Renal pelvis (tissue), 12 donors: ENCODE measurements around the gene ARPC4. TPM values are rescaled to one million over a fixed set of nuclear protein-coding genes. Genes with fewer than 3 reads are reported as not detected.

ENCODE experiments used
- DNase-seq: peaks from one replicate; pipeline ENCODE4 v3.0.0-alpha.2; 2013
- long read RNA-seq, 16 experiments: transcript quantifications; one replicate each; lab custom pipeline, GENCODE V29; 2026
- polyA plus RNA-seq, 3 donors: library from polyadenylated mRNA; unstranded; fragments of 120-200 nt; gene quantifications; one replicate each; pipeline ENCODE4 v1.2.1, GENCODE V29; 2013; ENCODE audit not compliant: insufficient read length in 3 of 3

ARPC4 gene
- polyA plus RNA-seq, result 100 to 1,000 TPM; 122 to 140 (median 133) TPM
- long read RNA-seq, donor 1, transcript ARPC4-201 (6 exons, 2,582 nt), result major isoform, 47 of 59 reads
- long read RNA-seq, donor 1, partial matches to known transcripts, result 8 of 59 reads
- long read RNA-seq, donor 1, other reads (novel, unspliced or antisense), result 0 of 59 reads
- long read RNA-seq, donor 2, transcript ARPC4-201 (6 exons, 2,582 nt), result major isoform, 75 of 284 reads
- long read RNA-seq, donor 2, partial matches to known transcripts, result 204 of 284 reads
- long read RNA-seq, donor 2, other reads (novel, unspliced or antisense), result 0 of 284 reads
- long read RNA-seq, donor 3, transcript ARPC4-201 (6 exons, 2,582 nt), result major isoform, 48 of 64 reads
- long read RNA-seq, donor 3, partial matches to known transcripts, result 11 of 64 reads
- long read RNA-seq, donor 3, other reads (novel, unspliced or antisense), result 0 of 64 reads
- long read RNA-seq, donor 4, transcript ARPC4-201 (6 exons, 2,582 nt), result major isoform, 66 of 92 reads
- long read RNA-seq, donor 4, partial matches to known transcripts, result 20 of 92 reads
- long read RNA-seq, donor 4, other reads (novel, unspliced or antisense), result 0 of 92 reads
- long read RNA-seq, donor 5, transcript ARPC4-201 (6 exons, 2,582 nt), result major isoform, 37 of 43 reads
- long read RNA-seq, donor 5, partial matches to known transcripts, result 0 of 43 reads
- long read RNA-seq, donor 5, other reads (novel, unspliced or antisense), result 0 of 43 reads
- long read RNA-seq, donor 6, transcript ARPC4-201 (6 exons, 2,582 nt), result major isoform, 27 of 36 reads
- long read RNA-seq, donor 6, partial matches to known transcripts, result 5 of 36 reads
- long read RNA-seq, donor 6, other reads (novel, unspliced or antisense), result 0 of 36 reads
- long read RNA-seq, donor 7, transcript ARPC4-201 (6 exons, 2,582 nt), result major isoform, 46 of 184 reads
- long read RNA-seq, donor 7, partial matches to known transcripts, result 136 of 184 reads
- long read RNA-seq, donor 7, other reads (novel, unspliced or antisense), result 0 of 184 reads
- long read RNA-seq, donor 8, transcript ARPC4-201 (6 exons, 2,582 nt), result major isoform, 24 of 80 reads
- long read RNA-seq, donor 8, partial matches to known transcripts, result 49 of 80 reads
- long read RNA-seq, donor 8, other reads (novel, unspliced or antisense), result 0 of 80 reads
- long read RNA-seq, donor 9, transcript ARPC4-208 (6 exons, 942 nt), result minor isoform, 5 of 83 reads
- long read RNA-seq, donor 9, transcript ARPC4-201 (6 exons, 2,582 nt), result major isoform, 64 of 83 reads
- long read RNA-seq, donor 9, partial matches to known transcripts, result 9 of 83 reads
- long read RNA-seq, donor 9, other reads (novel, unspliced or antisense), result 0 of 83 reads
- long read RNA-seq, donor 10, transcript ARPC4-201 (6 exons, 2,582 nt), result major isoform, 49 of 59 reads
- long read RNA-seq, donor 10, partial matches to known transcripts, result 7 of 59 reads
- long read RNA-seq, donor 10, other reads (novel, unspliced or antisense), result 0 of 59 reads
- long read RNA-seq, donor 11, transcript ARPC4-208 (6 exons, 942 nt), result minor isoform, 5 of 47 reads
- long read RNA-seq, donor 11, transcript ARPC4-201 (6 exons, 2,582 nt), result major isoform, 32 of 47 reads
- long read RNA-seq, donor 11, partial matches to known transcripts, result 9 of 47 reads
- long read RNA-seq, donor 11, other reads (novel, unspliced or antisense), result 0 of 47 reads
- long read RNA-seq, donor 12, transcript ARPC4-201 (6 exons, 2,582 nt), result major isoform, 61 of 88 reads
- long read RNA-seq, donor 12, partial matches to known transcripts, result 19 of 88 reads
- long read RNA-seq, donor 12, other reads (novel, unspliced or antisense), result 0 of 88 reads
- long read RNA-seq, donor 13, transcript ARPC4-201 (6 exons, 2,582 nt), result major isoform, 35 of 44 reads
- long read RNA-seq, donor 13, partial matches to known transcripts, result 6 of 44 reads
- long read RNA-seq, donor 13, other reads (novel, unspliced or antisense), result 0 of 44 reads
- long read RNA-seq, donor 14, result 0 reads
- long read RNA-seq, donor 15, transcript ARPC4-208 (6 exons, 942 nt), result minor isoform, 7 of 80 reads
- long read RNA-seq, donor 15, transcript ARPC4-201 (6 exons, 2,582 nt), result major isoform, 59 of 80 reads
- long read RNA-seq, donor 15, partial matches to known transcripts, result 13 of 80 reads
- long read RNA-seq, donor 15, other reads (novel, unspliced or antisense), result 0 of 80 reads
- long read RNA-seq, donor 16, transcript ARPC4-201 (6 exons, 2,582 nt), result major isoform, 77 of 101 reads
- long read RNA-seq, donor 16, transcript ARPC4-208 (6 exons, 942 nt), result minor isoform, 6 of 101 reads
- long read RNA-seq, donor 16, partial matches to known transcripts, result 14 of 101 reads
- long read RNA-seq, donor 16, other reads (novel, unspliced or antisense), result 0 of 101 reads

DNA sequence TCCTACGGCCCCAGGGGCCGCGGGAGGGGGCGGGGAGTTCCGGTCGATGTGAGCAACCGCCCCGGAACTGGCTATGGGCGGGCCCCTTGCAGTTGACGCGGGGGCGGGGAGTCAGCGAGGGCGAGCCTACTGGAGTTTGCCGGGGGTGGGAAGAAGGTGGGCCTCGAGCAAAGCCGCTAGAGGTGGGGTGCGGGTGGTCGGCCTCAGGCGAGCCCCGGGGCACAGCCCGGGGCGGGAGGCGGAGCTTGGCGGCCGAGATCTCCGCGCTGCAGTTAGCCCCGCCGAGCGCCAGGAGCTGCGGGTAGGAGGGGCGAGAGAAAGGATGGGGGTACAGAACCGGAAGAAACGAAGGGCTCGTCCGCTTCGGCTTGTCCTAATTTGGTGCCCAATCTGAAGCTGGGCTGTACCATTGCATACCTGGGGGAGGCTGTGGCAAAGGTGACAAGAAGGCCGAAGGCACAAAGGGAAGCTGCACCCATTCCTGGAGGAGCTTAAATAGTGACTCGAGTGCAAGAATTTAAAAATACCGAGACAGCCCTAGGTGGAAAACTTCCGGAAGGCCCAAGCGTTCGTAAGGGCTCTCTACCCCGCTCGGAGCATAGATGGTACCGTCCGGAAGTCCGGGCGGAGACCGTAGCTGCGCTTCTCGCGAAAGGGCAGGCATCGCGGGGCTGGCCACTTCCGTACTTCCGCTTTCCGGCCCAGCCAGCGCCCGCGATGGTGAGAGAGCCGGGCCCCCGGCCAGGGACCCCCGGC is at the start of gene ARPC4, which contains the start of gene TADA3:
TSS of gene ARPC4 (plus strand) at position 678 of the 756 bp plus-strand sequence. CDS start at position 718, 40 bp downstream.
TSS of gene TADA3 (minus strand) at position 69 of the 756 bp plus-strand sequence. CDS start 1,007 bp downstream, outside the sequence.
- peak; percentile 95 for DNase-seq

DNA sequence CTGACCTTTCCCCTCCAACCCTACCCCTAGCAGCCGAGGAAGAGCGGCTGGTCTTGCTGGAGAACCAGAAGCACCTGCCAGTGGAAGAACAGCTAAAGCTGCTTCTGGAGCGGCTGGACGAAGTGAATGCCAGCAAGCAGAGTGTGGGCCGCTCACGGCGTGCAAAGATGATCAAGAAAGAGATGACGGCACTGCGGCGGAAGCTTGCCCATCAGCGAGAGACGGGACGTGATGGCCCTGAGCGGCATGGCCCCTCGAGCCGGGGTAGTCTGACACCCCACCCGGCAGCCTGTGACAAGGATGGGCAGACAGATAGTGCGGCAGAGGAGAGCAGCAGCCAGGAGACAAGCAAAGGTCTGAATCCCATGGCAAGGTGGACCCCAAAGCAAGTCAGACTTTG is 49.3 kb upstream of the ARPC4 start:
- DNase-seq, result no peak

DNA sequence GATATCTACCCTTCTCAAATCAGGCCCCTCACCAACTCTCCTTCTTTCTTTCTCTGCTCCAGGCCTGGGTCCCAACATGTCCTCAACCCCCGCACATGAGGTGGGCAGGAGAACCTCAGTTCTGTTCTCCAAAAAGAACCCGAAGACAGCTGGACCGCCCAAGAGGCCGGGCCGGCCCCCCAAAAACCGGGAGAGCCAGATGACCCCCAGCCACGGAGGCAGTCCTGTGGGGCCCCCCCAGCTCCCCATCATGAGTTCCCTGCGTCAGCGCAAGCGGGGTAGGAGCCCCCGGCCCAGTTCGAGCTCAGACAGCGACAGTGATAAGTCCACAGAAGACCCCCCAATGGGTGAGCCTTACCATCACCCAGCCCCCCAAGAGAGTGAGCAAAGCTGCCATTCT is 48.7 kb upstream of the ARPC4 start:
- DNase-seq, result no peak

DNA sequence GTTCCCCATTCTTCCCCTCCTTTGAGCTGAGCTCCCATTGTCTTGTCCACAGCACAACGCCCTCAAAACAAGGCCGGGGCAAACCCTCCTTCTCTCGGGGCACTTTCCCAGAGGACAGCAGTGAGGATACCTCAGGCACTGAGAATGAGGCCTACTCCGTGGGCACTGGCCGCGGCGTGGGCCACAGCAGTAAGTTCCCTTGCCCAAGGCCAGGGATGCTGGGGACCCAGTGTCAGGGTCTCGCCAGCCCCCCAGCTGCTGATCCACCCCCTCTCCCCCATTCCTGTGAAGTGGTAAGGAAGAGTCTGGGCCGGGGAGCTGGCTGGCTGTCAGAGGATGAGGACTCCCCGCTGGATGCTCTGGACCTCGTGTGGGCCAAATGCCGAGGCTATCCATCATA is 47.4 kb upstream of the ARPC4 start:
- no peak for DNase-seq

DNA sequence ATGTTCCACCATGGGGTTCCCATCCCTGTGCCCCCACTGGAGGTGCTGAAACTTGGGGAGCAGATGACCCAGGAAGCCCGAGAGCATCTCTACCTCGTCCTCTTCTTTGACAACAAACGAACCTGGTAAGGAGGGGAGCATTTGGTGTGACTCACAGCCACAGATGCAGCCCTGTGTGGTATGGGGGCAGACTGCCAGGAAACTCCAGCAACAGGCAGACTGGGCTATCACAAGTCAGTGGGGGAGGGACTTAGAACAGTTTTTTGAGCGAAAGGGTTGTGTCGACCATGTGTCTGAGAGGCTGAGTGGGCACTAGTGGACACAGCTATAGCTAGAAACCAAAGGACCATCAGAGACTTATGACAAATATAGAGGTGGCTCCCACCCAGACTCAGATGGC is 46.6 kb upstream of the ARPC4 start:
- no peak for DNase-seq

DNA sequence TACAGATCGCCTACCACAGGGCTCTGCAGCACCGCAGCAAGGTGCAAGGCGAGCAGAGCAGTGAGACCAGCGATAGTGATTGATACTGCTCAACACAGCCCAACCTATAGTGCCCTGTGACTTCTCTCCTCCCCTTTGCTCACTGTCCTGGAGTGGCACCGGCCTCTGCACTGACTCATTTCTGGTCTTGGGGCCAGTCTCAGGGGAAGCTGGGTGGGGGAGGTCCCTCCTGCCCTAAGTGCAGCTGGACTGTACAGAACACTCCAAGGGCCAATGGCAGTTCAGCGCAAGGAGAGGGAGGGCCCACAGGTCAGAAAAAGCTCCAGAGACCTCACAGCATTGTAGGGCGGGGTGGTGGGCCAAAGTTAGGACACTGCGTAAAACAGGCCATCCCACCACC is 45.6 kb upstream of the ARPC4 start:
- DNase-seq, result no peak

DNA sequence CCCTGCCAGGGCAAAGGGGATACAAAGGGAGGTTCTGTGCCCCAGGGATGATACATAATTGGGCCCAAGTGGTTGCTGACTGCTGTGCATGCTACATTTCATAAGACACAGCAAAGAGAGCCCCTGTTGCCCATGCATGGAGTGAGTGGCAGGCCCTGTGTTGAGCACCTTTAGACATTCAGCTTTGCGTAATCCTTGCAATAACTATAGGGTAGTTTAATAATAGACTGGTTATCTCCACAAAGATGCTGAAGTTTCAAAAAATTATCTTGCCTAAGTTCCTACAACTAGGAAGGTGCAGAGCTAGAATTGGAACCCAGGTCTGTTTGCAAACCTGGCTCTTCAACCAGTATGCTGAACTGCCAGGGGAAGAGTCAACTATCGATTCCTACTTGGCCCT is 44.9 kb upstream of the ARPC4 start:
- no peak for DNase-seq

DNA sequence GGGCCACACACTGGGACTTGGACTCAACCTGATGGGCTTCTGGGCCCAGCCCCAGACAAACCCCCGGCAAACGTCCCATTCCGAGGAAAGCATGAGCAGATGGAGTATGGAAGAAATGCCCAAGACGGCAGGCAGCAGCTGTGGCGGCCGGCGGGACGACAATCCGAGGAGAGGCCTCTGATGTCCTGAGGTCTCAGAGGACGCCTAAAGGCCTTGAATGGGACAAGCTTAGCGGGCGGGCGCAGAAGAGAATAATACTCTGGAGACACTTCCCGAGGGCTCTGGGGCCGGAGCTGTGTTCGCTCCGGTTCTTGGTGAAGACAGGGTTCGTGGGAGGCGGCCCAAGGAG is 43.6 kb upstream of the ARPC4 start:
- no peak for DNase-seq

DNA sequence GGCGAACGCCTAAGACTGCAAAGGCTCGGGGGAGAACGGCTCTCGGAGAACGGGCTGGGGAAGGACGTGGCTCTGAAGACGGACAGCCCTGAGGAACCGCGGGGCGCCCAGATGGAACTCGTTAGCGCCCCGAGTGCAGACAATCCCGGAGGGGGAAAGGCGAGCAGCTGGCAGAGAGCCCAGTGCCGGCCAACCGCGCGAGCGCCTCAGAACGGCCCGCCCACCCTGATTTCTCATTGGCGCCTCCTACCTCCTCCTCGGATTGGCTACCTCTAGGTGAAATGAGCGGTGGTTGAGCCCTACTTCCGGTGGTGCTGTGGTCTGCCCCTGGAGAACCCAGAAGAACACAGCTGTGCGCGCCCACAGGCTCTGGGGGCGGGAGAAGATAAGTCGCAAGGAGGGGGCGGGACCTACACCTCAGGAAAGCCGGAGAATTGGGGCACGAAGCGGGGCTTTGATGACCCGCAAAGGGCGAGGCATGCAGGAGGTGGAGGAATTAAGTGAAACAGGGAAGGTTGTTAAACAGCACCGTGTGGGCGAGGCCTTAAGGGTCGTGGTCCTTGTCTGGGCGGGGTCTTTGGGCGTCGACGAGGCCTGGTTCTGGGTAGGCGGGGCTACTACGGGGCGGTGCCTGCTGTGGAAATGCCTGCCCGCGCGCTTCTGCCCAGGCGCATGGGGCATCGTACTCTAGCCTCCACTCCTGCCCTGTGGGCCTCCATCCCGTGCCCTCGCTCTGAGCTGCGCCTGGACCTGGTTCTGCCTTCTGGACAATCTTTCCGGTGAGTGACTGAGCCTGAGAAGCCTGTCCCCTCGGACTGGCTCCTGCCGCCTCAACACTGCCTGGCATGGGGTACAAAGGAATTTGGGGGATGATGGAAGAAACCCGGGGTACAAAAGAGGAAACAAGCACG is 43.0 kb upstream of the ARPC4 start, which contains the start of gene OGG1:
TSS of gene OGG1 (plus strand) at position 308 of the 911 bp plus-strand sequence. CDS start at position 643, 335 bp downstream.
- DNase-seq, result peak; percentile 98

DNA sequence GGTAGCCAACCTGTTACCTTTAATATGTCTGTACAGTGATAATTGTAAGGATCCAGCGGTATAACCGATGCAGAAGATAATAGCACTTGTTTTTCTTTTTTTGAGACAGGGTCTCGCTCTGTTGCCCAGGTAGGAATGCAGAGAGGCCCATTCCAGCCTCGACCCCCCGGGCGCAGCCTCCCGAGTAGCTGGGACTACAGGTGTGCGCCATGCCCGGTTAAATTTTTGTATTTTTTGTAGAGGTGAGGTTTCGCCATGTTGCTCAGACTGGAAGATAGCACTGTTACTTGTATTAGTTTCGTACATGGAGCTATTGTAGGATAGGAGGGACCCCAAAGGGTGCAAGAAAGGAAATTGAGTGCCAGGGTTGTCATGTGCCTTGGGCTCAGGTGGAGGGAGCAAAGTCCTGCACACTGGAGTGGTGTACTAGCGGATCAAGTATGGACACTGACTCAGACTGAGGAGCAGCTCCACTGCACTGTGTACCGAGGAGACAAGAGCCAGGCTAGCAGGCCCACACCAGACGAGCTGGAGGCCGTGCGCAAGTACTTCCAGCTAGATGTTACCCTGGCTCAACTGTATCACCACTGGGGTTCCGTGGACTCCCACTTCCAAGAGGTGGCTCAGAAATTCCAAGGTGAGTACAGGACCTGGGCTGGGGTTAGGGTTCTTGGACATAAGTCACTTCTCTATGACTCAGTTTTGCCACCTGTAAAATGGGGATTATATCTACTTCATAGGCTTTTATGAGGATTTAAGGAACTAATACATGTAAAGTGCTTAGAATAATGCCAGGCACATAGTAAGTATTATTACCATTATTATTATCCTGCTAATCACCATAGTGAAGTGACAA is 42.1 kb upstream of the ARPC4 start:
- no peak for DNase-seq

DNA sequence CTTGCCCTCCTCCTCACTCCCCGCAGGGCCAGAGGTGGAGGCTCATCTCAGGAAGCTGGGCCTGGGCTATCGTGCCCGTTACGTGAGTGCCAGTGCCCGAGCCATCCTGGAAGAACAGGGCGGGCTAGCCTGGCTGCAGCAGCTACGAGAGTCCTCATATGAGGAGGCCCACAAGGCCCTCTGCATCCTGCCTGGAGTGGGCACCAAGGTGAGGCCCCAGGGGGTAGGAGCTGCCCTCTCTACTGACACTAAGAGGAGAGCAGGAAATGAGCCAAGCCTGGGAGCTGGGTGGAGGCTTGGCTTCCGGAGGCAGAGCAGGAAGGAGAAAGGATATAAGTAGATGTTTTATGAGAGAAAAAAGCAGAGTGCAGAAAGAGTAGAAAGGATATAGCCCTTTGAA is 38.2 kb upstream of the ARPC4 start:
- no peak for DNase-seq

DNA sequence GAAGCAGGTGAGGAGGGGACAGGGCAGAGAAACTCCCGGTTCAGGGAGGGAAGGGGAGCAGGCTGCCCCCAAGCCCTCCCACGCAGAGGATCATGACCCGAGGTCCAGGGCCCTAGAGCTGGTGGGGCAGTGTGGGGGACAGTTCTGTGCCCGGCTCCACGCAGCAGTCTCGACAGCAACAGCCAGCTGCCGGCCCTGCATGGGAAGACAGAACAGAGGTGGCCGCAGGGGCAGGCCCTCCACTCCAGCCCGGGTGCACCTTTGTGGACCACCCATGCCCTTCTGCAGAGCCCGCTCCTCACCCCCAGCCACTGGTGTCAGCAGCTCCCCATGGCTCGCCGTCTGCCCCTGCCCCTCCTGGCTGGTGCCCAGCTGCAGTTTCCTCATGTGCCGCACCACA is 35.5 kb upstream of the ARPC4 start:
- no peak for DNase-seq

DNA sequence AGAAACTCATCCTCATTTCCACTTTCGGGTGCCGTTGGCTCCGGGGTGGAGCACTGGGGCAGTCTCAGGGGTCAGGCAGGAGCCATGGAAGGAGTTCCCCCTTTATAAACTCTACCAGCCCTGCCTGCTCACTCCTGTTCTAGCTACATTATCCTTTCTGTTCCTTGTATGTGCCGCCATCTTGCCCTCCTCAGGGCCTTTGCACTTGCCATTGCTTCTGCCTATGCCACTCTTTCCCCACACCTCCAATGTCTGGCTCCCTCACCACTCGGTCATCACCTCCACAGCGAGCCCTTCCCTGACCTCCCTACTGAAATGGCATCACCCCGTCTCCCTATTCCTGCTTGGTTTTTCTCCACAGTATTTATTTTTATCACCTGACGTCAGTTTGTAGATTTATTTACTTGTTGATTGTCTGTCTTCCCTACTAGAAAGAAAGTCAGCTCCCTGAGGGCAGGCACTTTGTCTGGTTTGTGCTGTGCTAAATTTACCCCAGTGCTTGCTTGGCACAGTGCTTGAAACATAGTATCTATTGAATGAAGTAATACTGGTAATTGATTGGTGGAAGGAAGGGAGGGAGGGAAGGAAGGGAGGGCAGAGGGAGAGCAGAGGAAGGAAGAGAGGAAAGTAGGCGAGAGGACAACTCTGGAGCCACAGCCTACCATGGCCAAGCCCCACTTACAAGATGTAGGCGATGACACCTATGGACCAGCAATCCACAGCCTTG is 31.9 kb upstream of the ARPC4 start:
- DNase-seq, result no peak

DNA sequence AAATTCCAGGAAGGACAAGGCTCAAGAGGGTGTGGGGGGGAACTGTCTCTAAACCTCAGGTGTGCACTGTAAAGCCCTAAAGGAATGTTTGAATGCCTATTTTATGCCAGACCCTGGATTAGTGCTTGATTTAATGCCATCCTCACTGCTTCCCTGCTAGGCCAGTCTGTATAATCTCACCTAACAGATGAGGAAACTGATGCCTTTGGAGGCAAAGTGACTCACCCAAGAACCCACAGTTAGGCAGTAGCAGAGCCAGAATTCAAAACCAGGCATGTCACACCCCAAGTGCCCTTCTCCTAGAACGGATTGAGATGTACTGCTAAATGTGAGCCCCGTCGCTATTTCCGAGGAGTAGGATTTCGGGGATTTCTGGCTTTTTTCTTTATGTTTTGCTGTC is 31.0 kb upstream of the ARPC4 start:
- no peak for DNase-seq

DNA sequence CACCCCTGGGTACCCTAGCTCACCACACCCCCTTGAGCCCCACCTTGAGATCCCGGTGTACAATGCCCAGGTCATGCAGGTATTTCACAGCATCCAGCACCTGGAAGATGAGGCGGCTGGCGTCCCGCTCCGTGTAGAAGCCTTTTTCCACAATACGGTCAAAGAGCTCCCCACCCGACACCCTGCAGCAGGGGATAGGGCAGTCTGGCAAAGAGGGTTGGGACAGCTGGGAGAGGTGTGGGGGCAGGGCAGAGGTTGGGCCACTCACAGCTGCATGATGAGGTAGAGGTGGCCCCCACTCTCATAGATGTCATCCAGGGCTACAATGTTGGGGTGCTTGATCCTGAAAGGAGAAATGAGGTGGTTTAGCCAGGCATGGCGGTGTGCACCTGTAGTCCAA is 30.0 kb upstream of the ARPC4 start:
- DNase-seq, result no peak

DNA sequence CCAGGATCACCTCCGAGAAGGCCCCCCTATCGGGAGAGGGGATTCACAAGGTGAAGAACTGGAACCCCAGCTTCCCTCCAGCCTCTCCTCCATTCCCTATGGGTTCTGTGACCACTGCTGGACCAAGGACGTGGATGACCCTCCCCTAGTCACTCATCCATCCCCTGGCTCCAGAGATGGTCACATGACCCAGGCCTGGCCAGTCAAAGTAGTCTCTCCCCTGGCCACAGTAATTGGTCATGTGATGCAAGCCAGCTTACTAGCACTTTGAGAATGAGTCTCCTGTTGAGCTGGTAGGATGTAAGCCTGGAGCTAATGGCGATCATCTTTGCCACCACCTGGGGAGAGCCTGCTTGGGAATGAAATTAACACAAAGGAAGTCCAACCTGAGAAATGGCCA is 27.0 kb upstream of the ARPC4 start:
- DNase-seq, result no peak
